ENCODE data around the gene MAPK10. TPM values are rescaled to one million over a fixed set of nuclear protein-coding genes. Genes with fewer than 3 reads are reported as not detected.

MAPK10 gene
- total RNA-seq, 1 experiment from 2014 or later = 5.3 TPM

- Mint-ChIP-seq H3K4me1 (ENCODE audit: insufficient read depth, unreplicated experiment) (peaks cover 21% of the 10 kb centered on the region), H3K9me3 (ENCODE audit: unreplicated experiment) (no peaks in the 10 kb centered on the region), H3K27ac (ENCODE audit: low read depth, unreplicated experiment) (no peak overlapping the region), H3K4me3 (ENCODE audit: unreplicated experiment) (no peak overlapping the region), H3K36me3 (ENCODE audit: insufficient read depth, unreplicated experiment) (no peaks in the 10 kb centered on the region), H3K27me3 (ENCODE audit: insufficient read depth, unreplicated experiment) (no peaks in the 10 kb centered on the region)
- ChIA-PET CTCF (interaction anchor here (0.7 kb wide), 1 partner anchor 23 kb away, joined by 3 read pairs; no protein-coding TSS in a partner anchor), POLR2A (no interaction called here)
- DNase-seq (ENCODE audit: unreplicated experiment) = no peak
- no peak for TF ChIP-seq CTCF (IDR thresholded peaks at IDR 0.05; ENCODE audit: unreplicated experiment)
- no TSS peak for BruUV-seq (replicated peaks)
- intact Hi-C loops (cut with micrococcal nuclease) = no loop called here
Measured at GRCh38 chr4:86221002-86221401, 138.9 kb downstream of the MAPK10 start.

GRCh38 chr4:86220121-86220520 is 139.7 kb downstream of the MAPK10 start:
- Mint-ChIP-seq H3K9me3 (ENCODE audit: unreplicated experiment) (no peaks in the 10 kb centered on the region), H3K4me1 (ENCODE audit: insufficient read depth, unreplicated experiment) (peaks cover 21% of the 10 kb centered on the region), H3K27me3 (ENCODE audit: insufficient read depth, unreplicated experiment) (no peaks in the 10 kb centered on the region), H3K4me3 (ENCODE audit: unreplicated experiment) (no peak overlapping the region), H3K27ac (ENCODE audit: low read depth, unreplicated experiment) (peak overlapping the region; percentile 83), H3K36me3 (ENCODE audit: insufficient read depth, unreplicated experiment) (no peaks in the 10 kb centered on the region)
- peak; percentile 76 for DNase-seq (ENCODE audit: unreplicated experiment)
- ChIA-PET CTCF (interaction anchor here (0.6 to 0.7 kb wide), 4 partner anchors 22 to 1072 kb away, joined by 3 read pairs; no protein-coding TSS in a partner anchor), POLR2A (interaction anchor here (0.7 to 1.5 kb wide), 5 partner anchors 41 to 281 kb away, joined by 3 to 4 read pairs (median 3); no protein-coding TSS in a partner anchor)
- intact Hi-C loops (cut with micrococcal nuclease) = no loop called here
- BruUV-seq (replicated peaks) = no TSS peak
- TF ChIP-seq CTCF (IDR thresholded peaks at IDR 0.05; ENCODE audit: unreplicated experiment) = no peak

- peak; percentile 82 for DNase-seq (ENCODE audit: unreplicated experiment)
- no TSS peak for BruUV-seq (replicated peaks)
- Mint-ChIP-seq H3K4me1 (ENCODE audit: insufficient read depth, unreplicated experiment) (peaks cover 21% of the 10 kb centered on the region), H3K27me3 (ENCODE audit: insufficient read depth, unreplicated experiment) (no peaks in the 10 kb centered on the region), H3K4me3 (ENCODE audit: unreplicated experiment) (peak overlapping the region; percentile 56), H3K9me3 (ENCODE audit: unreplicated experiment) (no peaks in the 10 kb centered on the region), H3K36me3 (ENCODE audit: insufficient read depth, unreplicated experiment) (no peaks in the 10 kb centered on the region), H3K27ac (ENCODE audit: low read depth, unreplicated experiment) (peak overlapping the region; percentile 84)
- intact Hi-C loops (cut with micrococcal nuclease) = no loop called here
- CTCF ChIA-PET = no interaction called here
- POLR2A ChIA-PET = interaction anchor here (0.7 to 1.5 kb wide), 5 partner anchors 15 to 190 kb away, joined by 3 to 4 read pairs (median 3); no protein-coding TSS in a partner anchor
- no peak for TF ChIP-seq CTCF (IDR thresholded peaks at IDR 0.05; ENCODE audit: unreplicated experiment)
Measured at GRCh38 chr4:86218746-86219473, 140.9 kb downstream of the MAPK10 start.

- CTCF ChIA-PET = interaction anchor here (0.9 kb wide), 1 partner anchor 90 kb away, joined by 3 read pairs; no protein-coding TSS in a partner anchor
- Mint-ChIP-seq H3K4me3 (ENCODE audit: unreplicated experiment) (no peak overlapping the region), H3K4me1 (ENCODE audit: insufficient read depth, unreplicated experiment) (no peaks in the 10 kb centered on the region), H3K27ac (ENCODE audit: low read depth, unreplicated experiment) (no peak overlapping the region), H3K27me3 (ENCODE audit: insufficient read depth, unreplicated experiment) (no peaks in the 10 kb centered on the region), H3K9me3 (ENCODE audit: unreplicated experiment) (no peaks in the 10 kb centered on the region), H3K36me3 (ENCODE audit: insufficient read depth, unreplicated experiment) (no peaks in the 10 kb centered on the region)
- POLR2A ChIA-PET = interaction anchor here (0.6 kb wide), 2 partner anchors 263 to 705 kb away, joined by 3 to 4 read pairs; no protein-coding TSS in a partner anchor
- no peak for DNase-seq (ENCODE audit: unreplicated experiment)
- intact Hi-C loops (cut with micrococcal nuclease) = no loop called here
- BruUV-seq (replicated peaks) = no TSS peak
- TF ChIP-seq CTCF (IDR thresholded peaks at IDR 0.05; ENCODE audit: unreplicated experiment) = no peak
Measured at GRCh38 chr4:86203176-86203575, 156.7 kb downstream of the MAPK10 start.
